Neuronal stem cell (in vitro differentiated cells): ENCODE measurements around the gene INCA1.

Source experiments
- DNase-seq: peaks from one replicate; pipeline ENCODE4 v3.0.0-alpha.2; 2013; ENCODE audit warnings: low spot score
- H2AFZ ChIP-seq: one replicate; pipeline ENCODE4 v1.6.1; 2013; ENCODE audit warnings: mild to moderate bottlenecking, low read length, inconsistent platforms
- H2AK5ac ChIP-seq: 2 replicates; pipeline ENCODE4 v1.6.1; 2013; ENCODE audit warnings: low read depth, mild to moderate bottlenecking, inconsistent platforms, low read length, moderate library complexity, mixed read lengths
- H2BK120ac ChIP-seq: 2 replicates; pipeline ENCODE4 v1.6.1; 2013; ENCODE audit warnings: low read depth, mild to moderate bottlenecking, inconsistent platforms, low read length, moderate library complexity, mixed read lengths
- H2BK12ac ChIP-seq: one replicate; pipeline ENCODE4 v1.6.1; 2013; ENCODE audit warnings: low read length, inconsistent platforms
- H2BK15ac ChIP-seq: 2 replicates; pipeline ENCODE4 v1.6.1; 2013; ENCODE audit warnings: mild to moderate bottlenecking, low read length, inconsistent platforms, mixed read lengths
- H2BK5ac ChIP-seq: one replicate; pipeline ENCODE4 v1.6.1; 2013; ENCODE audit warnings: inconsistent platforms, mild to moderate bottlenecking, low read length, moderate library complexity
- H3K14ac ChIP-seq: one replicate; pipeline ENCODE4 v1.6.1; 2013; ENCODE audit warnings: low read length, inconsistent platforms
- H3K18ac ChIP-seq: 2 replicates; pipeline ENCODE4 v1.6.1; 2013; ENCODE audit warnings: low read length, inconsistent platforms
- H3K23ac ChIP-seq: 2 replicates; pipeline ENCODE4 v1.6.1; 2013; ENCODE audit warnings: low read depth, mild to moderate bottlenecking, mixed read lengths, low read length, inconsistent platforms; ENCODE audit not compliant: poor library complexity
- H3K27ac ChIP-seq: replicated peaks from 3 replicates; pipeline ENCODE4 v1.5.1; 2013; ENCODE audit warnings: low read length, inconsistent platforms
- H3K27me3 ChIP-seq, 3 experiments: 2 replicates each; pipeline ENCODE4 v1.6.1; 2013; ENCODE audit warnings: low read length in 3 of 3, mild to moderate bottlenecking in 2 of 3, inconsistent platforms in 1 of 3, low read depth in 1 of 3, mixed read lengths in 1 of 3, moderate library complexity in 1 of 3; ENCODE audit not compliant: control insufficient read depth in 3 of 3, insufficient read depth in 3 of 3
- H3K36me3 ChIP-seq, 2 donors: replicated peaks in 1 of 2; 2 replicates each; pipeline ENCODE4 v1.6.1; 2013; ENCODE audit warnings: low read length in 2 of 2; ENCODE audit not compliant: control insufficient read depth in 2 of 2, insufficient read depth in 2 of 2
- H3K4ac ChIP-seq: 2 replicates; pipeline ENCODE4 v1.6.1; 2013; ENCODE audit warnings: inconsistent platforms, mild to moderate bottlenecking, low read length, moderate library complexity
- H3K4me1 ChIP-seq, 2 donors: 1 replicate in 1 of 2; 2 replicates in 1 of 2; pipeline ENCODE4 v1.6.1; 2013; ENCODE audit warnings: low read length in 2 of 2, low read depth in 1 of 2; ENCODE audit not compliant: control insufficient read depth in 2 of 2, insufficient read depth in 1 of 2
- H3K4me2 ChIP-seq: one replicate; pipeline ENCODE4 v1.6.1; 2013; ENCODE audit warnings: mild to moderate bottlenecking, low read length, inconsistent platforms; ENCODE audit not compliant: insufficient read depth, poor library complexity, severe bottlenecking
- H3K4me3 ChIP-seq, 2 donors: 2 replicates each; pipeline ENCODE4 v1.5.1; 2013; ENCODE audit warnings: low read length in 2 of 2, mild to moderate bottlenecking in 2 of 2, inconsistent platforms in 1 of 2, moderate library complexity in 1 of 2
- H3K79me1 ChIP-seq: one replicate; pipeline ENCODE4 v1.6.1; 2013; ENCODE audit warnings: low read depth, mild to moderate bottlenecking, inconsistent platforms, low read length, moderate library complexity
- H3K9ac ChIP-seq: one replicate; pipeline ENCODE4 v1.6.1; 2013; ENCODE audit warnings: mild to moderate bottlenecking, low read depth, low read length, inconsistent platforms; ENCODE audit not compliant: poor library complexity
- H3K9me3 ChIP-seq, 2 donors: replicated peaks in 1 of 2; 2 replicates each; pipeline versions ENCODE3 to v1.6.1; 2013; ENCODE audit warnings: low read length in 2 of 2, mild to moderate bottlenecking in 2 of 2, inconsistent platforms in 1 of 2, low read depth in 1 of 2, mixed read lengths in 1 of 2, moderate library complexity in 1 of 2; ENCODE audit not compliant: control insufficient read depth in 2 of 2, insufficient read depth in 1 of 2
- H4K8ac ChIP-seq: one replicate; pipeline ENCODE4 v1.6.1; 2013; ENCODE audit warnings: low read depth, mild to moderate bottlenecking, inconsistent platforms, low read length, moderate library complexity
- H4K91ac ChIP-seq: one replicate; pipeline ENCODE4 v1.6.1; 2013; ENCODE audit warnings: low read length, low read depth, mild to moderate bottlenecking, inconsistent platforms; ENCODE audit not compliant: poor library complexity
- WGBS, 2 donors: extraction: QIAGEN DNeasy Blood & Tissue Kit; methylation state at CpG; one replicate each; pipeline ENCODE4 v1.1.7; 2013; ENCODE audit warnings: missing lambda C conversion rate in 2 of 2, mixed read lengths in 1 of 2; ENCODE audit not compliant: insufficient read length in 2 of 2, insufficient replicate concordance in 1 of 2; ENCODE audit errors: extremely low coverage in 2 of 2; 5-methylcytosine and 5-hydroxymethylcytosine counted together

Gene INCA1

GRCh38 chr17:5022171-5022711 lies 24.9 kb upstream of the INCA1 start:
- no peak overlapping the region for H4K8ac ChIP-seq
- H2AK5ac ChIP-seq: no peak overlapping the region
- no peak overlapping the region for H3K4me2 ChIP-seq
- H2AFZ ChIP-seq: no peak overlapping the region
- H3K4me3 ChIP-seq: no peak overlapping the region
- no peaks in the 10 kb centered on the region for H3K9me3 ChIP-seq
- no peaks in the 10 kb centered on the region for H3K4me1 ChIP-seq
- no peak overlapping the region for H4K91ac ChIP-seq
- peaks cover 4% of the 10 kb centered on the region for H3K79me1 ChIP-seq
- no peaks in the 10 kb centered on the region for H3K27me3 ChIP-seq
- H3K9ac ChIP-seq: peak overlapping the region; percentile 12
- no CpG with 5 or more reads among the region's 30 CpGs for WGBS, 2 donors
- H2BK120ac ChIP-seq: no peak overlapping the region
- H3K4ac ChIP-seq: no peak overlapping the region
- no peak for DNase-seq
- no peak overlapping the region for H3K14ac ChIP-seq
- H2BK12ac ChIP-seq: no peak overlapping the region
- no peak overlapping the region for H3K18ac ChIP-seq
- H2BK5ac ChIP-seq: peak overlapping the region; percentile 66
- H3K23ac ChIP-seq: no peak overlapping the region
- H3K27ac ChIP-seq: no peak overlapping the region
- peaks cover 34 to 63% of the 10 kb centered on the region in 2 donors for H3K36me3 ChIP-seq
- H2BK15ac ChIP-seq: no peak overlapping the region

- Histone ChIP-seq H4K91ac (no peak overlapping the region), H3K18ac (no peak overlapping the region), H3K27ac (no peak overlapping the region), H3K9ac (no peak overlapping the region), H2AFZ (no peak overlapping the region), H3K23ac (no peak overlapping the region), H3K9me3 (no peaks in the 10 kb centered on the region), H2BK15ac (no peak overlapping the region), H3K4me1 (no peaks in the 10 kb centered on the region), H3K4ac (no peak overlapping the region), H3K27me3 (no peaks in the 10 kb centered on the region), H2BK5ac (no peak overlapping the region), H2BK120ac (no peak overlapping the region), H3K4me2 (no peak overlapping the region), H3K36me3 (peaks cover 36 to 76% of the 10 kb centered on the region in 2 donors), H3K14ac (no peak overlapping the region), H4K8ac (no peak overlapping the region), H3K4me3 (no peak overlapping the region), H2BK12ac (no peak overlapping the region), H3K79me1 (peaks cover 4% of the 10 kb centered on the region), H2AK5ac (no peak overlapping the region)
- DNase-seq: no peak
- no CpG with 5 or more reads among the region's 20 CpGs for WGBS, 2 donors
These were observed 23.2 kb upstream of the INCA1 start for GRCh38 chr17:5020502-5021023.

- no CpG with 5 or more reads among the region's 1 CpG for WGBS, 2 donors
- Histone ChIP-seq H2BK12ac (no peak overlapping the region), H3K36me3 (peaks cover 39 to 83% of the 10 kb centered on the region in 2 donors), H3K4ac (no peak overlapping the region), H4K8ac (no peak overlapping the region), H3K4me2 (no peak overlapping the region), H3K79me1 (peaks cover 4% of the 10 kb centered on the region), H3K27me3 (no peaks in the 10 kb centered on the region), H3K27ac (no peak overlapping the region), H3K18ac (no peak overlapping the region), H3K4me3 (no peak overlapping the region), H3K9me3 (no peaks in the 10 kb centered on the region), H3K14ac (no peak overlapping the region), H2BK5ac (no peak overlapping the region), H4K91ac (no peak overlapping the region), H3K23ac (no peak overlapping the region), H2BK120ac (no peak overlapping the region), H3K4me1 (no peaks in the 10 kb centered on the region), H2AFZ (no peak overlapping the region), H2AK5ac (no peak overlapping the region), H3K9ac (no peak overlapping the region), H2BK15ac (no peak overlapping the region)
- no peak for DNase-seq
These were observed 22.2 kb upstream of the INCA1 start for GRCh38 chr17:5019475-5019956.

GRCh38 chr17:5014357-5014756 lies 17.0 kb upstream of the INCA1 start:
- no peak overlapping the region for H3K4me3 ChIP-seq
- H3K79me1 ChIP-seq: peaks cover 4% of the 10 kb centered on the region
- no peaks in the 10 kb centered on the region for H3K27me3 ChIP-seq
- no peak overlapping the region for H4K91ac ChIP-seq
- H2BK12ac ChIP-seq: no peak overlapping the region
- H2BK120ac ChIP-seq: no peak overlapping the region
- H3K4me2 ChIP-seq: no peak overlapping the region
- no peak for DNase-seq
- no peak overlapping the region for H2AFZ ChIP-seq
- H3K18ac ChIP-seq: no peak overlapping the region
- H3K36me3 ChIP-seq: peaks cover 32 to 80% of the 10 kb centered on the region in 2 donors
- no CpG with 5 or more reads among the region's 4 CpGs for WGBS, 2 donors
- H4K8ac ChIP-seq: no peak overlapping the region
- no peaks in the 10 kb centered on the region for H3K4me1 ChIP-seq
- no peak overlapping the region for H3K27ac ChIP-seq
- no peak overlapping the region for H3K9ac ChIP-seq
- no peak overlapping the region for H2BK5ac ChIP-seq
- H3K23ac ChIP-seq: peak overlapping the region; percentile 18
- H3K9me3 ChIP-seq: no peaks in the 10 kb centered on the region
- H3K4ac ChIP-seq: no peak overlapping the region
- no peak overlapping the region for H3K14ac ChIP-seq
- no peak overlapping the region for H2AK5ac ChIP-seq
- H2BK15ac ChIP-seq: no peak overlapping the region
